ENCODE results near the gene SULT4A1. TPM values are rescaled to one million over a fixed set of nuclear protein-coding genes. Genes with fewer than 3 reads are reported as not detected.
A peak's percentile ranks its signal among the peaks of the same experiment; 100 is the strongest.

The SULT4A1 gene
- total and polyA plus RNA-seq, 2 of the 8 experiments (the other 6 are each of a cell fraction or from before 2014, with no cell fraction given), result 9.1 to 11.8 TPM

DNA sequence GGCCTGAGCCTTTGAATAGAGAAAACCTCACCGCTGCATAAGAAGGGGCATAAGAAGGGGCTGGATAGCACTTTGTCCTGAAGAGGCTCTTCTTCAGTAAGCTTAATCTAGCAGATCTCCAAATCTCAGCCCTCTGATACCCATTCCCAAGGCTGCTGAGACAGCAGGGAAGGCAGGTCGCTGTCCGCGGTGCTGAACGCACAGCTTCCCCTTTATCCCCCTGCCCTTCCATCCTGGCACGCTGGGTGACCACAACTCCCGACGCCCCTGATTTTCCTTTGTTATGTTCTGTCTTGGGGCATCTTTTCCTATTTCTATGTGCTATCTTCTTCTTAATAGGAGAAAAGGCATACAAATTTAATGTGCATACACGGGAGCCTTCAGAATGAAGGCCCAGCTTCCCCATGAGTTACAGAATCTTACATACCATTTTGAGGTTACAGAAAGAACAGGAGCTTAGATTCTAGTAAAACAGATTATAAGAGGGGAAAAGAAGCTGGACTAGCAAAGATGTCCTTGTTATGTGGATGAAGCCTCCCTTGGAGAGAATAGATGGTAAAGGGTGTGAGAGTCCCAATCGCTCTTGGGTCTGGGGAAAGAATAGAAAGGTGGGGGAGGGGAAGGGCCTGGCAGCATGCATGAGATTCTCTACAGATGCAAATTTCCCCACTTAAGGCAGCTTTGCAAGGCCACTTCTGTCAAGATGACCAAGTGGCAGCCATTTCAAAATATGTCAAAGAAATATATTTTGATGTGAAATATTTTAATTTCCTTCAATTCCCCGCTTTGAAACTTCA, 5.7 kb upstream of the SULT4A1 start:
- Histone ChIP-seq H3K4me2 (ENCODE audit: insufficient read depth in 1 of 2, low read depth in 2 of 2, low read length in 2 of 2) (peak overlapping the region; percentile 36 to 54), H3K18ac (ENCODE audit: extremely low read depth, low read length) (0 out of 2 replicates have a peak overlapping the region, but pooled peaks have one; percentile 96), H2BK120ac (replicated peaks; ENCODE audit: low read depth, low read length) (no peak overlapping the region), H3K36me3 (ENCODE audit: control insufficient read depth in 2 of 4, insufficient read depth in 4 of 4, low read length in 3 of 4) (no peaks in the 10 kb centered on the region), H3K23ac (ENCODE audit: insufficient read length) (no peak overlapping the region), H4K20me1 (replicated peaks in 1 of 2; ENCODE audit: control insufficient read depth in 1 of 2, insufficient read depth in 2 of 2, low read length in 2 of 2) (no peaks in the 10 kb centered on the region), H3K56ac (replicated peaks; ENCODE audit: insufficient read length, low read depth, low read length) (no peak overlapping the region), H3K9ac (replicated peaks in 1 of 4; ENCODE audit: extremely low read depth in 1 of 4, low read depth in 3 of 4, low read length in 3 of 4) (no peak overlapping the region), H3K4ac (replicated peaks; ENCODE audit: insufficient read length, low read depth, low read length) (no peak overlapping the region), H2AFZ (ENCODE audit: low read length) (no peak overlapping the region), H4K5ac (ENCODE audit: insufficient read length, low read depth, low read length) (no peak overlapping the region), H2BK20ac (ENCODE audit: low read length) (no peak overlapping the region; the same call in 1 of the 2 replicates), H4K91ac (replicated peaks; ENCODE audit: insufficient read length, low read length) (no peak overlapping the region), H3K9me3 (ENCODE audit: insufficient read depth in 2 of 2, low read depth in 1 of 2, low read length in 1 of 2) (peaks cover 0 to 14% of the 10 kb centered on the region in 2 experiments; a peak in 2 of 4 replicates), H3K23me2 (ENCODE audit: low read depth, low read length) (no peaks in the 10 kb centered on the region), H2BK5ac (ENCODE audit: low read depth, low read length) (peak overlapping the region; percentile 92; the same call in 1 of the 2 replicates), H2BK15ac (ENCODE audit: low read length) (no peak overlapping the region), H3K4me3 (ENCODE audit: extremely low read depth in 1 of 4, insufficient read depth in 2 of 4, low read depth in 3 of 4, low read length in 4 of 4) (peak overlapping the region in 2 of 4 experiments; percentile 5 to 46; a peak in 3 of 8 replicates), H3K27ac (ENCODE audit: low read depth, low read length) (no peak overlapping the region), H3K79me1 (ENCODE audit: low read depth, low read length) (no peaks in the 10 kb centered on the region), H3K27me3 (replicated peaks in 1 of 4; ENCODE audit: control insufficient read depth in 3 of 4, extremely low read depth in 1 of 4, insufficient read depth in 3 of 4, low read length in 3 of 4) (no peaks in the 10 kb centered on the region), H3K79me2 (ENCODE audit: control insufficient read depth in 1 of 2, insufficient read depth in 2 of 2, low read length in 2 of 2) (no peaks in the 10 kb centered on the region), H2AK5ac (ENCODE audit: low read depth, low read length) (no peak overlapping the region), H4K8ac (ENCODE audit: extremely low read depth, insufficient read depth, low read length) (no peak overlapping the region), H3K14ac (ENCODE audit: insufficient read length) (no peak overlapping the region), H3K4me1 (replicated peaks in 1 of 4; ENCODE audit: control insufficient read depth in 3 of 4, insufficient read depth in 4 of 4, low read length in 3 of 4) (peaks cover 0 to 5% (median 2%) of the 10 kb centered on the region in 4 experiments; a peak in 4 of 7 replicates), H2BK12ac (ENCODE audit: low read depth, low read length) (peak overlapping the region; percentile 42; the same call in 1 of the 2 replicates)
- FAIRE-seq (peak; percentile 90), DNase-seq (ENCODE audit: low read depth in 1 of 2, low spot score in 2 of 2) (peak; percentile 71 to 93)
- ChIA-PET CTCF (ENCODE audit: partially characterized antibody) (interaction anchor here (0.8 to 4.2 kb wide), 11 partner anchors 9 to 974 kb away, joined by 3 to 24 read pairs (median 3); no protein-coding TSS in a partner anchor), POLR2A (ENCODE audit: partially characterized antibody) (interaction anchor here (0.6 to 2.0 kb wide), 10 partner anchors 9 to 50 kb away, joined by 3 to 10 read pairs (median 3); no protein-coding TSS in a partner anchor)
- 9% methylated on average over 11 of the region's 11 CpGs; no CpG with 5 or more reads in 1 of the 2 experiments for WGBS, 2 experiments (ENCODE audit: extremely low coverage in 1 of 2, insufficient coverage in 1 of 2, insufficient read length in 1 of 2, insufficient replicate concordance in 2 of 2, low coverage in 1 of 2, low lambda C conversion rate in 2 of 2, missing lambda C conversion rate in 1 of 2)
- no peak for TF ChIP-seq PHF8 (conservative IDR thresholded peaks at IDR 0.05; ENCODE audit: low read depth, low read length)
- TF ChIP-seq SAP30 (IDR thresholded peaks at IDR 0.05; ENCODE audit: insufficient read depth, insufficient replicate concordance, low read length), result peak; percentile 62
- peak; percentile 97 for TF ChIP-seq SIN3A (conservative IDR thresholded peaks at IDR 0.05 in 1 of 2, IDR thresholded peaks at IDR 0.05 in 1 of 2; ENCODE audit: low read depth in 1 of 2, low read length in 2 of 2)
- peak; percentile 48; the same call in 1 of the 2 replicates for TF ChIP-seq GABPA (IDR thresholded peaks at IDR 0.05; ENCODE audit: borderline replicate concordance, insufficient read depth, low read length)
- TF ChIP-seq MAFK (IDR thresholded peaks at IDR 0.05; ENCODE audit: low read depth, low read length), result peak; percentile 67; the same call in 1 of the 2 replicates
- TF ChIP-seq, protein P1, sequence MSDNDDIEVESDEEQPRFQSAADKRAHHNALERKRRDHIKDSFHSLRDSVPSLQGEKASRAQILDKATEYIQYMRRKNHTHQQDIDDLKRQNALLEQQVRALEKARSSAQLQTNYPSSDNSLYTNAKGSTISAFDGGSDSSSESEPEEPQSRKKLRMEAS (IDR thresholded peaks at IDR 0.05), result peak; percentile 76
- 0 out of 2 replicates have a peak, but pooled peaks have one; percentile 53 for TF ChIP-seq SP1 (IDR thresholded peaks at IDR 0.05; ENCODE audit: low read depth, low read length)
- TF ChIP-seq HDAC2 (IDR thresholded peaks at IDR 0.05; ENCODE audit: borderline replicate concordance in 1 of 2, low read depth in 2 of 2, low read length in 2 of 2), result peak; percentile 75 to 82; a peak in 2 of 4 replicates
- no peak for TF ChIP-seq CEBPB (IDR thresholded peaks at IDR 0.05; ENCODE audit: low read depth, low read length)
- TF ChIP-seq TEAD4 (IDR thresholded peaks at IDR 0.05; ENCODE audit: low read depth, low read length), result 0 out of 2 replicates have a peak, but pooled peaks have one; percentile 19
